Neural cell (in vitro differentiated cells): ENCODE results near the gene GPR183. TPM values are rescaled to one million over a fixed set of nuclear protein-coding genes. Genes with fewer than 3 reads are reported as not detected.

Experiments used
- H2AFZ ChIP-seq: fragments of 200-600, 300-800 bp; sonication (generic), shearing (Covaris generic); 2 replicates; pipeline ENCODE4 v1.6.0; 2014; ENCODE audit warnings: low read depth, mild to moderate bottlenecking, antibody characterized with exemption, low read length, moderate library complexity
- H3F3A ChIP-seq: fragments of 200-600 bp; shearing (Covaris generic); 2 replicates; pipeline ENCODE4 v1.6.1; 2016; ENCODE audit warnings: mild to moderate bottlenecking, moderate library complexity, mixed read lengths, antibody characterized with exemption, low read length; ENCODE audit not compliant: insufficient read depth, poor library complexity, severe bottlenecking
- H3K27ac ChIP-seq: fragments of 200-600, 300-800 bp; sonication (generic), shearing (Covaris generic); 2 replicates; pipeline ENCODE4 v1.5.1; 2014; ENCODE audit warnings: mild to moderate bottlenecking, low read length, moderate library complexity
- H3K27me3 ChIP-seq: fragments of 300-800, 200-600 bp; sonication (generic), shearing (Covaris generic); 2 replicates; pipeline ENCODE4 v1.6.0; 2014; ENCODE audit warnings: mild to moderate bottlenecking, low read depth, low read length, moderate library complexity; ENCODE audit not compliant: insufficient read depth
- H3K36me3 ChIP-seq: fragments of 300-800, 200-600 bp; sonication (generic), shearing (Covaris generic); 2 replicates; pipeline ENCODE4 v1.5.1; 2014; ENCODE audit warnings: mild to moderate bottlenecking, antibody characterized with exemption, low read length, moderate library complexity; ENCODE audit not compliant: insufficient read depth
- H3K4me2 ChIP-seq: fragments of 300-800, 200-600 bp; sonication (generic), shearing (Covaris generic); 2 replicates; pipeline ENCODE4 v1.6.0; 2014; ENCODE audit warnings: mild to moderate bottlenecking, low read length
- H3K4me3 ChIP-seq: fragments of 300-800, 200-600 bp; sonication (generic), shearing (Covaris generic); 2 replicates; pipeline ENCODE4 v1.5.1; 2014; ENCODE audit warnings: mild to moderate bottlenecking, low read length, moderate library complexity
- H3K79me2 ChIP-seq: fragments of 200-600 bp; shearing (Covaris generic); replicated peaks from 2 replicates; pipeline ENCODE4 v1.6.0; 2014; ENCODE audit warnings: mild to moderate bottlenecking, low read length, moderate library complexity; ENCODE audit not compliant: insufficient read depth
- H3K9ac ChIP-seq: fragments of 300-800, 200-600 bp; sonication (generic), shearing (Covaris generic); 2 replicates; pipeline ENCODE4 v1.6.1; 2016; ENCODE audit warnings: mild to moderate bottlenecking, low read length, mixed read lengths
- H3K9me2 ChIP-seq: fragments of 200-600 bp; shearing (Covaris generic); 2 replicates; pipeline ENCODE4 v1.6.1; 2016; ENCODE audit warnings: mild to moderate bottlenecking, low read length, mixed read lengths; ENCODE audit not compliant: insufficient read depth
- H3K9me3 ChIP-seq: fragments of 200-600, 300-800 bp; sonication (generic), shearing (Covaris generic); 2 replicates; pipeline ENCODE4 v1.6.1; 2016; ENCODE audit warnings: mild to moderate bottlenecking, mixed run types, low read length, moderate library complexity, mixed read lengths
- H4K20me1 ChIP-seq: fragments of 200-600 bp; shearing (Covaris generic); 2 replicates; pipeline ENCODE4 v1.6.1; 2016; ENCODE audit warnings: mild to moderate bottlenecking, mixed run types; ENCODE audit not compliant: insufficient read depth
- EP300 ChIP-seq: fragments of 450-650 bp; conservative IDR thresholded peaks from 2 replicates; pipeline ENCODE4 v1.6.1; 2014; ENCODE audit warnings: antibody characterized with exemption, mild to moderate bottlenecking, moderate library complexity; ENCODE audit not compliant: poor library complexity, severe bottlenecking
- EZH2 ChIP-seq: fragments of 200-600, 300-800 bp; shearing (Covaris generic), sonication (generic); IDR thresholded peaks from 2 replicates; pipeline ENCODE4 v1.6.1; 2014; ENCODE audit warnings: antibody characterized with exemption, low read length, borderline replicate concordance, mild to moderate bottlenecking; ENCODE audit not compliant: insufficient read depth, poor library complexity, severe bottlenecking
- MXI1 ChIP-seq: fragments of 450-650 bp; conservative IDR thresholded peaks from 2 replicates; pipeline ENCODE4 v1.6.1; 2014; ENCODE audit warnings: antibody characterized with exemption, mild to moderate bottlenecking; ENCODE audit not compliant: poor library complexity, severe bottlenecking
- POLR2AphosphoS5 ChIP-seq: IDR thresholded peaks from 2 replicates; pipeline ENCODE4 v1.6.1; 2012
- RAD21 ChIP-seq: fragments of 450-650 bp; conservative IDR thresholded peaks from 2 replicates; pipeline ENCODE4 v1.6.1; 2014; ENCODE audit warnings: antibody characterized with exemption, mild to moderate bottlenecking, moderate library complexity
- REST ChIP-seq: IDR thresholded peaks from 2 replicates; pipeline ENCODE4 v1.6.1; 2012; ENCODE audit warnings: borderline replicate concordance
- SMC3 ChIP-seq: fragments of 450-650 bp; conservative IDR thresholded peaks from 2 replicates; pipeline ENCODE4 v1.6.1; 2014; ENCODE audit warnings: antibody characterized with exemption, mild to moderate bottlenecking, moderate library complexity; ENCODE audit not compliant: poor library complexity
- TAF1 ChIP-seq: IDR thresholded peaks from 2 replicates; pipeline ENCODE4 v1.6.1; 2012; ENCODE audit warnings: low read depth
- polyA plus RNA-seq: library from polyadenylated mRNA; depleted of rRNA; stranded (reverse); fragments of >200 nt; gene quantifications from 2 replicates; pipeline ENCODE4 v1.2.3, GENCODE V29; 2014
- TF ChIP-seq, protein P1 (sequence below): fragments of 450-650 bp; IDR thresholded peaks from 2 replicates; pipeline ENCODE4 v1.5.1; 2014; ENCODE audit warnings: antibody characterized with exemption, mild to moderate bottlenecking, moderate library complexity; ENCODE audit not compliant: poor library complexity, severe bottlenecking

The GPR183 gene
- polyA plus RNA-seq, 1 donor from 2014 or later: not detected

GRCh38 chr13:99271249-99271648 is 36.0 kb downstream of the GPR183 start:
- TF ChIP-seq, protein P1, sequence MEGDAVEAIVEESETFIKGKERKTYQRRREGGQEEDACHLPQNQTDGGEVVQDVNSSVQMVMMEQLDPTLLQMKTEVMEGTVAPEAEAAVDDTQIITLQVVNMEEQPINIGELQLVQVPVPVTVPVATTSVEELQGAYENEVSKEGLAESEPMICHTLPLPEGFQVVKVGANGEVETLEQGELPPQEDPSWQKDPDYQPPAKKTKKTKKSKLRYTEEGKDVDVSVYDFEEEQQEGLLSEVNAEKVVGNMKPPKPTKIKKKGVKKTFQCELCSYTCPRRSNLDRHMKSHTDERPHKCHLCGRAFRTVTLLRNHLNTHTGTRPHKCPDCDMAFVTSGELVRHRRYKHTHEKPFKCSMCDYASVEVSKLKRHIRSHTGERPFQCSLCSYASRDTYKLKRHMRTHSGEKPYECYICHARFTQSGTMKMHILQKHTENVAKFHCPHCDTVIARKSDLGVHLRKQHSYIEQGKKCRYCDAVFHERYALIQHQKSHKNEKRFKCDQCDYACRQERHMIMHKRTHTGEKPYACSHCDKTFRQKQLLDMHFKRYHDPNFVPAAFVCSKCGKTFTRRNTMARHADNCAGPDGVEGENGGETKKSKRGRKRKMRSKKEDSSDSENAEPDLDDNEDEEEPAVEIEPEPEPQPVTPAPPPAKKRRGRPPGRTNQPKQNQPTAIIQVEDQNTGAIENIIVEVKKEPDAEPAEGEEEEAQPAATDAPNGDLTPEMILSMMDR: no peak
- no peak for TF ChIP-seq RAD21
- no peak for TF ChIP-seq SMC3
- no peak for TF ChIP-seq REST
- no peak for TF ChIP-seq MXI1
- TF ChIP-seq TAF1: no peak
- TF ChIP-seq EP300: no peak
- no peak for TF ChIP-seq POLR2AphosphoS5

GRCh38 chr13:99270518-99270917 is 36.7 kb downstream of the GPR183 start:
- H3K27me3 ChIP-seq: no peaks in the 10 kb centered on the region
- no peak overlapping the region for H2AFZ ChIP-seq
- no peaks in the 10 kb centered on the region for H3K9me3 ChIP-seq
- H3K4me3 ChIP-seq: no peak overlapping the region
- no peaks in the 10 kb centered on the region for H3K36me3 ChIP-seq
- H3K9ac ChIP-seq: no peak overlapping the region
- no peaks in the 10 kb centered on the region for H3K79me2 ChIP-seq
- no peak overlapping the region for H3K27ac ChIP-seq
- H3K9me2 ChIP-seq: no peaks in the 10 kb centered on the region
- H3K4me2 ChIP-seq: no peak overlapping the region
- no peaks in the 10 kb centered on the region for H3F3A ChIP-seq
- H4K20me1 ChIP-seq: no peaks in the 10 kb centered on the region
- no peak for TF ChIP-seq EZH2

More at GRCh38 chr13:99271249-99271648, 36.0 kb downstream of the GPR183 start:
- Histone ChIP-seq H3K27ac (no peak overlapping the region), H3K9me3 (no peaks in the 10 kb centered on the region), H2AFZ (no peak overlapping the region), H3K27me3 (no peaks in the 10 kb centered on the region), H3K36me3 (no peaks in the 10 kb centered on the region), H3K9ac (no peak overlapping the region), H3K4me2 (no peak overlapping the region), H3F3A (no peaks in the 10 kb centered on the region), H3K79me2 (no peaks in the 10 kb centered on the region), H3K9me2 (no peaks in the 10 kb centered on the region), H3K4me3 (no peak overlapping the region), H4K20me1 (no peaks in the 10 kb centered on the region)

DNA sequence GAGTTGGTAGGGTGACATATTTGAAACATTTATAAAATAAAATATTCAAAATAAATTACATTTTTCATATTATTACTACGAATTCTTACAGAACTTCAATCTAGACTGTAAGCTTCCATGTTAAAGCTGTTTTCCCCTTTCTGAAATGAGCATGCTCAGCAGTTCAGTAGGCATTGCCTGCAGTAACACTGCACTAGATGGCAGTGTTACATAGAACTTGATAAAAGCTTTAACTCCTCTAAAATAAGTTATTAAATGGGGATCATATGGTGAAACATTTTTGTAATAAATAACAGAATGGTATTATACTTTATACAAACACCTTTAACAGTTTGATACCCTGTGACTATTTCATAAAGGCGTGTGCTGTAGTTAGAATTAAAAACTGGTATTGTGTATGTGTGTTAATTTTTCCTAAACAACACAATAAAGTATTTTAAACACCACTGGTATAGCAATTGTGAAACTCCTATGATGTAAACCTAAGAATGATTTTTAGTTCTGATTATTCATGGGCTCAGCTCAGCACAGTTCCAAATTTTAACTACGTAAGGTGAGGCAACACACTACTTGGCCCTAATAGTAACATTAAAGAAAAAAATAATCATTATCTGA is 37.5 kb downstream of the GPR183 start:
- H3K9me2 ChIP-seq: no peaks in the 10 kb centered on the region
- H3K27ac ChIP-seq: no peak overlapping the region
- TF ChIP-seq TAF1: no peak
- TF ChIP-seq EP300: no peak
- TF ChIP-seq EZH2: no peak
- TF ChIP-seq, protein P1: peak; percentile 82
- TF ChIP-seq REST: no peak
- TF ChIP-seq SMC3: peak; percentile 71
- TF ChIP-seq POLR2AphosphoS5: no peak
- TF ChIP-seq MXI1: no peak
- peak; percentile 82 for TF ChIP-seq RAD21
- no peaks in the 10 kb centered on the region for H4K20me1 ChIP-seq
- H3K4me2 ChIP-seq: no peak overlapping the region
- no peak overlapping the region for H2AFZ ChIP-seq
- H3K79me2 ChIP-seq: no peaks in the 10 kb centered on the region
- H3K4me3 ChIP-seq: no peak overlapping the region
- H3K9ac ChIP-seq: no peak overlapping the region
- H3K9me3 ChIP-seq: no peaks in the 10 kb centered on the region
- no peaks in the 10 kb centered on the region for H3K36me3 ChIP-seq
- no peaks in the 10 kb centered on the region for H3K27me3 ChIP-seq
- no peaks in the 10 kb centered on the region for H3F3A ChIP-seq
